G401.6 (cell line): ENCODE data around the gene HUNK.

ENCODE experiments used
- FAIRE-seq: peaks from 2 replicates; lab custom pipeline; 2012; peaks lifted over from hg19 to GRCh38; lab: Jason Lieb, UNC

The HUNK gene

GRCh38 chr21:31896019-31896418 lies 23.2 kb downstream of the HUNK start:
- no peak for FAIRE-seq

GRCh38 chr21:31897311-31897710 lies 24.5 kb downstream of the HUNK start:
- no peak for FAIRE-seq

- FAIRE-seq, result no peak
These were observed 26.3 kb downstream of the HUNK start for GRCh38 chr21:31898933-31899630.

- FAIRE-seq, result no peak
These were observed 27.5 kb downstream of the HUNK start for GRCh38 chr21:31900121-31900895.

- FAIRE-seq, result no peak
These were observed 28.5 kb downstream of the HUNK start for GRCh38 chr21:31901315-31901714.

GRCh38 chr21:31902438-31902837 lies 29.6 kb downstream of the HUNK start:
- no peak for FAIRE-seq

- FAIRE-seq, result no peak
These were observed 31.1 kb downstream of the HUNK start for GRCh38 chr21:31903896-31904295.

- no peak for FAIRE-seq
These were observed 33.0 kb downstream of the HUNK start for GRCh38 chr21:31905503-31906451.

GRCh38 chr21:31908106-31909031 lies 35.5 kb downstream of the HUNK start:
- no peak for FAIRE-seq

- FAIRE-seq, result no peak
These were observed 36.6 kb downstream of the HUNK start for GRCh38 chr21:31909153-31910073.

GRCh38 chr21:31910074-31910470 lies 37.3 kb downstream of the HUNK start:
- FAIRE-seq, result no peak

GRCh38 chr21:31911138-31911907 lies 38.5 kb downstream of the HUNK start:
- no peak for FAIRE-seq

GRCh38 chr21:31912501-31912900 lies 39.7 kb downstream of the HUNK start:
- FAIRE-seq, result no peak

- FAIRE-seq, result no peak
These were observed 40.4 kb downstream of the HUNK start for GRCh38 chr21:31913182-31913608.

- FAIRE-seq, result no peak
These were observed 41.7 kb downstream of the HUNK start for GRCh38 chr21:31914472-31914871.

- no peak for FAIRE-seq
These were observed 42.7 kb downstream of the HUNK start for GRCh38 chr21:31915566-31915965.

GRCh38 chr21:31917108-31917507 lies 44.3 kb downstream of the HUNK start:
- no peak for FAIRE-seq

- no peak for FAIRE-seq
These were observed 45.5 kb downstream of the HUNK start for GRCh38 chr21:31918250-31918775.

- FAIRE-seq, result no peak
These were observed 47.5 kb downstream of the HUNK start for GRCh38 chr21:31920275-31920674.
